Gastrocnemius medialis (tissue), 4 donors: ENCODE results near the gene USHBP1.

Source experiments
- POLR2A ChIP-seq, 2 donors: fragments of 450-650 bp; IDR thresholded peaks; one replicate each; pipeline ENCODE4 v1.6.1; 2017; ENCODE audit warnings: antibody characterized with exemption in 2 of 2, mild to moderate bottlenecking in 2 of 2, moderate library complexity in 2 of 2
- TF ChIP-seq, protein P1 (sequence below), 5 experiments: fragments of 450-650 bp in 3 of 5; fragments of 200-600 bp in 2 of 5; sonication (generic) in 2 of 5; IDR thresholded peaks in 4 of 5; conservative IDR thresholded peaks in 1 of 5; 1 replicate in 4 of 5; 2 replicates in 1 of 5; pipeline ENCODE4 v1.5.1; 2016 to 2019; ENCODE audit warnings: antibody characterized with exemption in 5 of 5, mild to moderate bottlenecking in 3 of 5, moderate library complexity in 3 of 5

DNA sequence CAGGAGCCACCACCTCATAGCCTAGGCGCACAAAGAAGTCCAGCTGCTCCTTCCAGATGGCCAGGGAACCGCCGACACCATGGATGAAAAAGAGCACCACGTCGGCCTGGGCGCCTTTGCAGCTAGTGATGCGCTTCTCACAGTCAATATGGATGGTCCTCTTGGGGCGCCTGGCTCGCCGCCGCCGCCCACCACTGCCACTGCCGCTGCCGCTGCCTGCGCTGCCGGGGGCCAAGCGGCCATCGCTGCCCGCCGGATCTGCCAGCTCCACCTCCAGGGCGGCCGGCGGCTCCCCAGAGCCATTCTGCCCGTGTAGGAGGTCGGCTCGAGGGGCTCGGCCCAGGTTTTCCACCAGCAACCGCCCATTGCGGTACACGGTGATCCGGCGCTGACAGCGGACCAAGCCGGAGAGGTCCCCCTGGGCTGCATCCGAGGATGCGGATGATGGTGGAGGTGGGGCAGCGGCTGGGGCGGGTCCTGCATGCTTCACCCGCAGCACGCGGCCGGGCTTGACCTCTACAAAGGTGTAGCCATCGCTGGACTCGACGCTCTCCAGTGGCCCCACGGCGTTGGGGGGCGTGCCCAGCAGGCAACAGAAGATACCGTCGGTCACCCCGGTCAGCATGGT, 36.6 kb upstream of the USHBP1 start:
- TF ChIP-seq, protein P1, sequence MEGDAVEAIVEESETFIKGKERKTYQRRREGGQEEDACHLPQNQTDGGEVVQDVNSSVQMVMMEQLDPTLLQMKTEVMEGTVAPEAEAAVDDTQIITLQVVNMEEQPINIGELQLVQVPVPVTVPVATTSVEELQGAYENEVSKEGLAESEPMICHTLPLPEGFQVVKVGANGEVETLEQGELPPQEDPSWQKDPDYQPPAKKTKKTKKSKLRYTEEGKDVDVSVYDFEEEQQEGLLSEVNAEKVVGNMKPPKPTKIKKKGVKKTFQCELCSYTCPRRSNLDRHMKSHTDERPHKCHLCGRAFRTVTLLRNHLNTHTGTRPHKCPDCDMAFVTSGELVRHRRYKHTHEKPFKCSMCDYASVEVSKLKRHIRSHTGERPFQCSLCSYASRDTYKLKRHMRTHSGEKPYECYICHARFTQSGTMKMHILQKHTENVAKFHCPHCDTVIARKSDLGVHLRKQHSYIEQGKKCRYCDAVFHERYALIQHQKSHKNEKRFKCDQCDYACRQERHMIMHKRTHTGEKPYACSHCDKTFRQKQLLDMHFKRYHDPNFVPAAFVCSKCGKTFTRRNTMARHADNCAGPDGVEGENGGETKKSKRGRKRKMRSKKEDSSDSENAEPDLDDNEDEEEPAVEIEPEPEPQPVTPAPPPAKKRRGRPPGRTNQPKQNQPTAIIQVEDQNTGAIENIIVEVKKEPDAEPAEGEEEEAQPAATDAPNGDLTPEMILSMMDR (IDR thresholded peaks at IDR 0.05 in 4 of 5, conservative IDR thresholded peaks at IDR 0.05 in 1 of 5), result no peak
- TF ChIP-seq POLR2A (IDR thresholded peaks at IDR 0.05), result no peak
